Left hindlimb (tissue), 1 donor: ENCODE measurements around the gene SLC37A4.
"Not testable (repeated sequence)": the region's sequence is repeated elsewhere in the genome, so short reads cannot be mapped to it uniquely, and the experiment has no call there.

Experiments used
- DNase-seq: peaks from one replicate; pipeline ENCODE4 v3.0.0-alpha.2; 2018

The SLC37A4 gene

GRCh38 chr11:119041821-119042514 lies 11.3 kb upstream of the SLC37A4 start:
- no peak for DNase-seq

GRCh38 chr11:119039471-119039870 lies 8.8 kb upstream of the SLC37A4 start:
- not testable (repeated sequence) for DNase-seq

GRCh38 chr11:119038884-119039283 lies 8.2 kb upstream of the SLC37A4 start:
- DNase-seq, result no peak

- no peak for DNase-seq
Measured at GRCh38 chr11:119034813-119035212, 4.1 kb upstream of the SLC37A4 start.

- not testable (repeated sequence) for DNase-seq
Measured at GRCh38 chr11:119033421-119033820, 2.7 kb upstream of the SLC37A4 start.

GRCh38 chr11:119031912-119032280 lies 1.2 kb upstream of the SLC37A4 start:
- DNase-seq, result no peak

GRCh38 chr11:119030029-119030328 lies 698 bp downstream of the SLC37A4 start:
- DNase-seq, result no peak

GRCh38 chr11:119029340-119030028 lies 1.2 kb downstream of the SLC37A4 start:
- peak; percentile 51 for DNase-seq

- DNase-seq, result no peak
Measured at GRCh38 chr11:119029069-119029339, 1.7 kb downstream of the SLC37A4 start.

GRCh38 chr11:119028346-119029068 lies 2.2 kb downstream of the SLC37A4 start:
- DNase-seq, result no peak

- DNase-seq, result no peak
Measured at GRCh38 chr11:119027561-119028345, 2.9 kb downstream of the SLC37A4 start.

- no peak for DNase-seq
Measured at GRCh38 chr11:119026970-119027369, 3.7 kb downstream of the SLC37A4 start.

GRCh38 chr11:119025978-119026766 lies 4.5 kb downstream of the SLC37A4 start:
- no peak for DNase-seq

GRCh38 chr11:119025541-119025940 lies 5.1 kb downstream of the SLC37A4 start:
- no peak for DNase-seq

- DNase-seq, result no peak
Measured at GRCh38 chr11:119025099-119025473, 5.6 kb downstream of the SLC37A4 start.

GRCh38 chr11:119024430-119025098 lies 6.1 kb downstream of the SLC37A4 start:
- DNase-seq, result no peak

GRCh38 chr11:119023741-119024140 lies 6.9 kb downstream of the SLC37A4 start:
- no peak for DNase-seq

GRCh38 chr11:119021631-119022030 lies 9.0 kb downstream of the SLC37A4 start:
- no peak for DNase-seq

GRCh38 chr11:119019996-119020395 lies 10.7 kb downstream of the SLC37A4 start:
- no peak for DNase-seq

GRCh38 chr11:119018074-119018938 lies 12.4 kb downstream of the SLC37A4 start, which contains the start of the genes RPS25 and TRAPPC4:
TSS of gene RPS25 (minus strand) at chr11:119018343. CDS start at chr11:119018284, 59 bp downstream.
TSS of gene TRAPPC4 (plus strand) at chr11:119018766. CDS start at chr11:119018796, 30 bp downstream.
- DNase-seq, result peak; percentile 97

- not testable (repeated sequence) for DNase-seq
Measured at GRCh38 chr11:119017377-119017776, 13.3 kb downstream of the SLC37A4 start.
